IMR-90 (cell line): Measurements from ENCODE around the gene PCDHGA7.

Experiments used
- BHLHE40 ChIP-seq: fragments of 150-350 bp; IDR thresholded peaks from 2 replicates; pipeline ENCODE4 v1.6.1; 2016; ENCODE audit warnings: mild to moderate bottlenecking, low read depth, low read length
- CTCF ChIP-seq: conservative IDR thresholded peaks from 2 replicates; pipeline ENCODE4 v1.5.1; 2012; ENCODE audit warnings: mild to moderate bottlenecking, low read depth, low read length, improper control_type of control experiment
- MXI1 ChIP-seq: IDR thresholded peaks from 2 replicates; pipeline ENCODE4 v1.6.1; 2012; ENCODE audit warnings: low read depth, mild to moderate bottlenecking, low read length, moderate library complexity, borderline replicate concordance
- POLR2A ChIP-seq: IDR thresholded peaks from 2 replicates; pipeline ENCODE4 v1.6.1; 2012; ENCODE audit warnings: mild to moderate bottlenecking, low read depth, low read length
- RCOR1 ChIP-seq: IDR thresholded peaks from 2 replicates; pipeline ENCODE4 v1.6.1; 2012; ENCODE audit warnings: mild to moderate bottlenecking, low read length, improper control_type of control experiment; ENCODE audit not compliant: insufficient replicate concordance
- RFX5 ChIP-seq: IDR thresholded peaks from 2 replicates; pipeline ENCODE4 v1.8.0; 2012; ENCODE audit warnings: low read depth, mild to moderate bottlenecking, low read length, moderate library complexity

DNA sequence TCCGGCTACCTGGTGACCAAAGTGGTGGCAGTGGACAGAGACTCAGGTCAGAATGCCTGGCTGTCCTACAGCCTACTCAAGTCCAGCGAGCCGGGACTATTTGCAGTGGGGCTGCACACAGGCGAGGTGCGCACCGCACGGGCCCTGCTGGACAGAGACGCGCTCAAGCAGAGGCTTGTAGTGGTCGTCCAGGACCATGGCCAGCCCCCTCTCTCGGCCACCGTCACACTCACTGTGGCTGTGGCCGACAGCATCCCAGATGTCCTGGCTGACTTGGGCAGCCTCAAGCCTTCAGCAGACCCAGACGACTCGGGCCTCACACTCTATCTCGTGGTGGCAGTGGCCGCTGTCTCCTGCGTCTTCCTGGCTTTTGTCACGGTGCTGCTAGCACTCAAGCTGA lies 25.6 kb upstream of the PCDHGA7 start:
- TF ChIP-seq MXI1 (no peak), CTCF (no peak), RCOR1 (no peak), POLR2A (no peak), BHLHE40 (no peak), RFX5 (no peak)
